ENCODE measurements around the gene LGI1.
"Not testable (repeated sequence)": the region's sequence is repeated elsewhere in the genome, so short reads cannot be mapped to it uniquely, and the experiment has no call there.

The LGI1 gene

GRCh38 chr10:93807371-93807770, 49.6 kb downstream of the LGI1 start:
- no peak for DNase-seq

DNA sequence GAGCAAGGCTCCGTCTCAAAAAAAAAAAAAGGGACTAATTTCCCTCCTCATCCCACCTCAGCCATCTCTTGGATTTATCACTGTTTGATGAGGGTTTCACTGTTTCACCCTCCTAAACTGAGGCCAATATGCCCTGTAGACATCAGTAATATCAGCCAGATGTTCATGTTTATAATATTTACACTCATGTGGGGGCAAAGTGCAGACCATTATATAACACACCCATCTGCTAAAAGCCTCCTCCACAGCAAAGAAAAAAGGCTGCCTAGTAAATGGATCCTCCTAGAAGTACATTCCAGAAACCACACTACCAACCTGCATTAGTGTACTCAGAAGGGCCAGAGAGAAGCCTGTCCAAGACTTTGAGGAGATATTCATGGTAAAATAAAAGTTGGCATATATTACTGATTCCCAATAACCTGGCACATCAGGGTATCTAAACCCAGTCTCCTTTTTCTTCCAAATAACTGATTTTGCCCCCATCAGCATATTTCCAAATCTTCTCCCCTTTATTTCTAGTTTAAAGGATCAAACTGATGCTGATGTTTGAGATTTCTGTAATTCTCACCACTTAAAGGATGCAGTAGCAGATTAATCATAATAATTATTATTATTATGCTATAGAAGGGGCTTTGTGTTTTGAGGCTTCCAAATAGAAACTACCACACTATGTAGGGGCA, 55.1 kb downstream of the LGI1 start:
- DNase-seq = no peak

GRCh38 chr10:93813507-93814465, 56.0 kb downstream of the LGI1 start:
- peak; percentile 65 for DNase-seq

DNA sequence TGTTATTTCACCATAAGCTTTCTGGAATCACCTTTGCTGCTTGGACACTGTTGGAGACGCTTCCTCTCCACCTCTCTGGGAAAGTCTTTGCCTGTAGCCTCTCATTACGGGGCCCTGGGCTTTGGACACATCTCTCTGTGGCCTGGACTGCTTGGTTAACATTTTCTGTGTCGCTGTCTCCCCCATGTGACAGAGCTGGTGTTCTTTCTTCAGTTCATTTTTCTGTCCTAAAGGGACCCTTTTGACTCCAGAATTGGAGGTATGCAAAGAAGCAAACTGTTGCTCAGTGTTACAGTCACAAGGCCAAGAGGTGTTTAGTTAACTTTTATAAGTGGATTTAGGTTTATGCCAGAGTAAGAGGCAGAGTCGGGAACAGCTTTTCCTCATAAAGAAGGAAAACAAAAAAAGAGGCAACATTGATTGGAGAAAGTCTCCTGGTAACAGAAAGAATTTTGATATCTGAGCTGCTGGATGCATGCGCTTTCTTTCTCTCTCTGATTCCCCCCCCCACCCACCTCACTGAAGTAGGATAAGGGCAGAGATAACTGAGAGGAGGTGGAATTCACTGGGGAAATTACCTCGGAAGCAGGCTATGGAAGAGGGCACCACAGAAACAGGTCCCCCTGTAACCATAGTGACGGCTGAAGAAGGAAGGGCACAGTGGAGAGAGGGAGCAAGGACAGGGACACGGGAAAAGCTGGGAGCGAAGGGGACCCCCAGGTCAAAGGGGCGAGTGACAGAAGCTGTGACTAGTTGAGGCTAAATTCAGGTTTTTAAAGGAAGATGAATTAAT, 57.8 kb downstream of the LGI1 start:
- DNase-seq = no peak

DNA sequence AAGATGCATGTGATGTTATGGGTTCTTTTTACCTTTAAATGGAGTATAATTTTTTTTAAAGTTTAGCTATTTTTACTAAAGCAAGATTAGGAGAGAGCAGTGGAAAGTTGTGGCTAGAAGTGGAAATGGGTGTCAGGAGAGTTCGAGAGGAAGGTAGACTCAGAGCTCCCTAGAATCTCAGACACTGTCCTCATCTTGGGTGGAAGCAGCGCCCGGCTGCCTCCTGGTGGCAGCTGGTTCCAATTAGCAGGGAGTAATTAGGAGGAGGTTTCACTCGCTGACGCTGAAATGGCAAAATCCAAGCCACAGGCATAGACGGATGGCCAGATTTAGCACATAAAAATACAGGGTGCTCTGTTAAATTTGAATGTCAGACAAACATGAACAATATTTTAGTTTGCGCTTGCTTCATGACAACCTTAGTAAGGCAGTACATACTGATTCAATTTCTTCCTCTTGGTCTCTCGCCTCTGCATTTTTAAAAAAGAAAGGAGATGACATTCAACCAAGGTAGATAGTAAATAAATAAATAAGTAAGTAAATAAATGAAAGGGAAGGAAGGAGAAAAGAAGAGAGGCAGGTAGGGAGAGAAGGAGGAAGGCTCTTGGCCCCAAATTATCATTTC, 58.5 kb downstream of the LGI1 start:
- DNase-seq = peak; percentile 63

DNA sequence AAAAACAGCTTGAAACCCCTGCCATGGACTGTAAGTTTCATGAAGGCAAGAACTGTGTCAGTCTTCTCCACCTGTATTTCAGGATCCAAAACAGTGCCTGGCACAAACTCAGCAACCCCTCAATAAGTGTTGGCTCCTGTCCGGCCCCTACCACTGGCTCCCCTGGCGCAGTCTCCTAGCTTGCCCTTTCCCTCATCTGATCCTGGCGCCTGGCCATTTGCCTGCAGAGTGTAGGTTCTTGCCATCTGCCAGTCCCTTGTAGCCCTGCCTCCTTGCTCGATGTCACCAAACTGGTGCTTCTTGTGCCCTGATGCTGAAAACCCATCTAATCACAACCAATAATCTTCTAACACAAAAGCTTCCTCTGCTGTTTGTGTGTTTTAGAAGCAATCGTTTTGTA, 60.4 kb downstream of the LGI1 start:
- no peak for DNase-seq

GRCh38 chr10:93819520-93819919, 61.8 kb downstream of the LGI1 start:
- DNase-seq = no peak

GRCh38 chr10:93820434-93820833, 62.7 kb downstream of the LGI1 start:
- no peak for DNase-seq

DNA sequence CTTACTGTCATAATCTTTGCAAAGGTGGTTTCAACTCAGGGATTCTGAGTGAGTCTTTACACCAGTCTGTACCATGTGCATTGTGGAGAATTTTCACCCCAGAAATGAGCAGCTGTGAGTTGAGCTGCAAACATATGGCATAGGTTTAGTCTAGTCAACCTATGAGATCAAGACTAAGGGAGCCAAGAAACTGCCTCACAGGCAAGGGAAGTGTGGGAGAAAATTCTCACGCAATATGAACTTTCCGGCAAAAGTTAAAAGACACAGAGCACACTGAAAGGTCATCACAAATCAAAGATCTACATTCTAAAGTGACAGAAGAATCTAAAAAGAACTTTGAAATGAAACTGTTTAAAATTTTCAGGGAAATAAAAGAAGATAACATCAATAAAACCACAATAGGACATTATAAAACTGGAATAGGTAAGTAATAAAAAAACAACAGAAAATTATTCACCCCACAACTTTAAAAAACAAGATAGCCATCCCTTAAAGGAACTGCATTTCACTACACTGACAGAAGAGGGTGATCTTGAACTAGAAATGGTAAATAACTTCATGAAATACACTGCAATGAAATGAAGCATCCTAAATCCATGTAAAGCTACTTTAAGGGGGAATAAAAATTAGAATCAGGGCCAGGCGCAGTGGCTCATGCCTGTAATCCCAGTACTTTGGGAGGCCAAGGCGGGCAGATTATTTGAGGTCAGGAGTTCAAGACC, 63.5 kb downstream of the LGI1 start:
- no peak for DNase-seq

DNA sequence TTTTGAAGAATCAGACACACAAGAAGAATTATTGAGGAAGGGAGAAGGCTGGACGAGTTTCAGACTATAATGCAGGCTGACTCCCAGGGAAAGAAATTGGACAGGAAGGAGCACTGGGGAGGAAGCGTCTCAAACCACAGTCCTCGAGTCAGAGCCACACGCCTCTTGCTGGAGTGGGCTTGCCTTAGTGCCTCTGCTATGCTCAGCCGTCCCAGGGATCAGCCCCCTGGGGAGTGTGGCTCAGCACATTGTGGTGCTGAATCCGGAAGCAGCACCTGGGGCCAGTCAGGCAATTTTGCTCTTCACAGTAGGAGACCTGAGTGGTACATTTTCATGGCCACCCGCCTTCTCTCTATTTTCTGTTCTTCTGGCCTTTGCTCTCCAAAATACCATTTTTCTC, 68.6 kb downstream of the LGI1 start:
- no peak for DNase-seq

DNA sequence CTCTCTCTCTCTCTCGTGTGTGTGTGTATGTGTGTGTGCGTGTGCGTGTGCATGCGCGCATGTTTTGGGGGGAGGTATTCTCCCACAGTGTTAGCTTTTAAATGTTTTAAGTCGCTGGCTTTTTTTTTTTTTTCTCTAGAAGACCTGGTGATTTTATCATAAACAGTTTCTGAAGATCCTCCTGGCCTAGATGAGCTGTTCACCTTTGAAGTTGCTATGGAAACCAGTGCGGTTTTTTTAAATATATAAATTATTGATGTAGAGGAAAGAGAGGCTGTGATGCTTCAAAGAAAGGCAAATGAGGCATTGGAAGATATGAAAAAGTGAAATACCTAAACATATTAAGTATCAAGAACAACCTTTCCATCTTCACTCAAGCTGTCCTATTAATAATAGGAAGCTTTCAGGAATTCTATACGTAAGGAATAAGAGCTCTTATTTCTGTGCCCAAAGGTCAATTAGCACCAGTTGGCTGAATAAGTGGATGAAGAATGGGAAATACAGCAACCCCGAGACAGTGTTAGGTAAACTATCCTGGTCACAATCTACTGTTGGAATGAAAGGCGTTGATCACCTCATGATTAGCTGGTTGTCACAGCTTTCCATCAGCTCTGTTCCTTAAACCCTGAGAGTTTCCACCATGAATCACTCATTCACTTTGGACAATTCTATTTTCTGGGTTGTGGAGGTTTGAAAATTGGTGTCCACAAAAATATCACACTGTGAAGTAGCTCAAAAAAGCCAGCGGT, 69.5 kb downstream of the LGI1 start:
- no peak for DNase-seq

- not testable (repeated sequence) for DNase-seq
Measured at GRCh38 chr10:93831065-93831464, 73.3 kb downstream of the LGI1 start.

- DNase-seq = no peak
Measured at GRCh38 chr10:93835770-93836169, 78.0 kb downstream of the LGI1 start.

DNA sequence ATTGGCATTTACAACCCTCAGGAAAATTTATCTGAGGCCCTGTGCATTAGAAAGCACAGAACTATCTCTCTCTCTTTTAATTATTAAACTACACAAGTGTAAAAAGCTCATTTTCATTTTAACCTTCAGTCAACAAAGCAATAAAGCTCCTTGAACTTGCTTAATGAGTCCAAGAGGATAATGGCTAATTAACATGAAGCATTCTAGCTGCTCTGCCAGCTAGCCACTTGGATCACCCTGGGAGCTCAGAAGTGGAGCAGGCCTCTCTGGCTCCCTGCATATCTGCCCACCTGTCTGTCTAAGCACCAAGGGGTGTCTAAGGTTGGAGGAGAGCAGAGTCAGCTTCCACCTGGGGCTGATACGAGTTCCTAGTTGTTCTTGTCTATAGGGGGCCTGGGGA, 80.1 kb downstream of the LGI1 start:
- no peak for DNase-seq

GRCh38 chr10:93838278-93838677, 80.5 kb downstream of the LGI1 start:
- no peak for DNase-seq

DNA sequence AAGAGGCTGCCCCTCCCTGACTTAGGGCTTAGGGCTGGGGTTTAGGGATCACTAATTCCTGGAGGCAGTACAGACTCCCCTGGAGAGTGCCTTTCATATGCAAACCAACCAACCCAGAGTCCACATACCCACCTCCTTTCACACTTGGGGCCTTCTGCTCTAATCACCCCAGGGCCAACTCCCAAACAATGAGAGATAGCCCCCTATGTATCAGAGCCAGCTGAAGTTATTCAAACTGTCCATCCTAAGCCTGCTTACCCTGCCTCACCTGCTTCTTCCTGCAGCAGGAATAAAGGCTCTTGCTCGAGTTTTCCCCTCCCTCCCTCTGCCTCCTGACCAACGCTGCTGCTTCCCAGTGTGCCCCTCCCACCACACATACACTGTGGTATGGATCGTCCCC, 84.2 kb downstream of the LGI1 start:
- no peak for DNase-seq

GRCh38 chr10:93844979-93845626, 87.4 kb downstream of the LGI1 start:
- DNase-seq = no peak

Data from activated CD8-positive, alpha-beta memory T cell treated with anti-CD3 and anti-CD28 coated beads, Interleukin-2, amount 50 U/mL, for 48 hours (primary cell).